Right lobe of liver (tissue), 4 donors: ENCODE data around the gene MYL1.

Experiments used
- CTCF ChIP-seq, 4 donors: fragments of 200-600 bp in 3 of 4; fragments of 450-650 bp in 1 of 4; IDR thresholded peaks; one replicate each; pipeline versions ENCODE4 v1.5.1 to v1.8.0; 2016 to 2022; ENCODE audit warnings: antibody characterized with exemption in 4 of 4, mild to moderate bottlenecking in 2 of 4
- POLR2A ChIP-seq: fragments of 450-650 bp; IDR thresholded peaks from one replicate; pipeline ENCODE4 v1.6.1; 2017; ENCODE audit warnings: antibody characterized with exemption, mild to moderate bottlenecking
- donor health status: DM: no; HTN: no; CAD: no.
- donor health status: DM: no; HTN: no; CAD: no.
- donor health status: DM: no; HTN: yes; CAD: no.

GRCh38 chr2:210318891-210319290 is 3.9 kb upstream of the MYL1 start:
- no peak for TF ChIP-seq CTCF (IDR thresholded peaks at IDR 0.05)
- no peak for TF ChIP-seq POLR2A
